HEK293 (cell line): Measurements from ENCODE around the gene SMARCD2.
A peak's percentile ranks its signal among the peaks of the same experiment; 100 is the strongest.

Source experiments
- IKZF3 ChIP-seq: fragments of 450-650 bp; IDR thresholded peaks from 2 replicates; pipeline ENCODE4 v1.5.0; 2018; ENCODE audit warnings: missing biosample characterization, mild to moderate bottlenecking, missing genetic modification characterization, moderate library complexity
- KLF1 ChIP-seq: fragments of 450-650 bp; formaldehyde crosslinking; IDR thresholded peaks from 2 replicates; pipeline ENCODE4 v1.5.1; 2016; ENCODE audit warnings: missing biosample characterization, missing genetic modification characterization
- OVOL3 ChIP-seq: fragments of 450-650 bp; formaldehyde crosslinking; IDR thresholded peaks from 2 replicates; pipeline ENCODE4 v1.5.1; 2016; ENCODE audit warnings: missing biosample characterization, missing genetic modification characterization
- PRDM10 ChIP-seq: fragments of 450-650 bp; formaldehyde crosslinking; IDR thresholded peaks from 2 replicates; pipeline ENCODE4 v1.5.1; 2016; ENCODE audit warnings: missing biosample characterization, missing genetic modification characterization
- PRDM4 ChIP-seq: fragments of 450-650 bp; formaldehyde crosslinking; IDR thresholded peaks from 2 replicates; pipeline ENCODE4 v1.5.1; 2017; ENCODE audit warnings: missing biosample characterization, missing genetic modification characterization
- SCRT2 ChIP-seq: fragments of 450-650 bp; formaldehyde crosslinking; IDR thresholded peaks from 2 replicates; pipeline ENCODE4 v1.5.1; 2016; ENCODE audit warnings: missing biosample characterization, missing genetic modification characterization
- SP7 ChIP-seq: fragments of 450-650 bp; formaldehyde crosslinking; IDR thresholded peaks from 2 replicates; pipeline ENCODE4 v1.5.1; 2016; ENCODE audit warnings: missing biosample characterization, missing genetic modification characterization
- YY2 ChIP-seq: fragments of 450-650 bp; formaldehyde crosslinking; IDR thresholded peaks from 2 replicates; pipeline ENCODE4 v1.5.1; 2016; ENCODE audit warnings: missing biosample characterization, missing genetic modification characterization
- ZBTB21 ChIP-seq: fragments of 450-650 bp; formaldehyde crosslinking; IDR thresholded peaks from 2 replicates; pipeline ENCODE4 v1.5.1; 2017; ENCODE audit warnings: missing biosample characterization, missing genetic modification characterization
- ZFP37 ChIP-seq: fragments of 450-650 bp; formaldehyde crosslinking; IDR thresholded peaks from 2 replicates; pipeline ENCODE4 v1.5.1; 2016; ENCODE audit warnings: missing biosample characterization, missing genetic modification characterization
- ZNF10 ChIP-seq: fragments of 450-650 bp; formaldehyde crosslinking; IDR thresholded peaks from 2 replicates; pipeline ENCODE4 v1.5.1; 2017; ENCODE audit warnings: missing biosample characterization, missing genetic modification characterization
- ZNF155 ChIP-seq: fragments of 450-650 bp; formaldehyde crosslinking; IDR thresholded peaks from 2 replicates; pipeline ENCODE4 v1.5.1; 2016; ENCODE audit warnings: missing biosample characterization, missing genetic modification characterization
- ZNF335 ChIP-seq: fragments of 450-650 bp; formaldehyde crosslinking; conservative IDR thresholded peaks from 2 replicates; pipeline ENCODE4 v1.5.1; 2016; ENCODE audit warnings: missing biosample characterization, missing genetic modification characterization
- ZNF560 ChIP-seq: fragments of 450-650 bp; formaldehyde crosslinking; IDR thresholded peaks from 2 replicates; pipeline ENCODE4 v1.5.1; 2017; ENCODE audit warnings: missing biosample characterization, missing genetic modification characterization, borderline replicate concordance
- ZNF623 ChIP-seq: fragments of 450-650 bp; formaldehyde crosslinking; IDR thresholded peaks from 2 replicates; pipeline ENCODE4 v1.5.1; 2016; ENCODE audit warnings: missing biosample characterization, missing genetic modification characterization
- ZNF624 ChIP-seq: fragments of 450-650 bp; formaldehyde crosslinking; IDR thresholded peaks from 2 replicates; pipeline ENCODE4 v1.5.1; 2017; ENCODE audit warnings: missing biosample characterization, missing genetic modification characterization
- ZNF629 ChIP-seq: fragments of 450-650 bp; formaldehyde crosslinking; IDR thresholded peaks from 2 replicates; pipeline ENCODE4 v1.5.1; 2017; ENCODE audit warnings: missing biosample characterization, missing genetic modification characterization
- ZNF645 ChIP-seq: fragments of 450-650 bp; formaldehyde crosslinking; IDR thresholded peaks from 2 replicates; pipeline ENCODE4; 2016; ENCODE audit warnings: missing biosample characterization, missing genetic modification characterization
- ZNF670 ChIP-seq: fragments of 450-650 bp; formaldehyde crosslinking; IDR thresholded peaks from 2 replicates; pipeline ENCODE4 v1.5.1; 2016; ENCODE audit warnings: missing biosample characterization, missing genetic modification characterization, low read depth
- ZNF76 ChIP-seq: fragments of 450-650 bp; formaldehyde crosslinking; IDR thresholded peaks from 2 replicates; pipeline ENCODE4; 2016; ENCODE audit warnings: low read depth, missing biosample characterization, missing genetic modification characterization, borderline replicate concordance
- ZNF792 ChIP-seq: fragments of 450-650 bp; formaldehyde crosslinking; IDR thresholded peaks from 2 replicates; pipeline ENCODE4 v1.5.1; 2016; ENCODE audit warnings: missing biosample characterization, missing genetic modification characterization
- TF ChIP-seq, protein P1 (sequence below): fragments of 450-650 bp; formaldehyde crosslinking; IDR thresholded peaks from 2 replicates; pipeline ENCODE4 v1.5.1; 2016; ENCODE audit warnings: missing biosample characterization, missing genetic modification characterization
- TF ChIP-seq, protein P2 (sequence below): fragments of 450-650 bp; formaldehyde crosslinking; conservative IDR thresholded peaks from 2 replicates; pipeline ENCODE4 v1.5.1; 2016; ENCODE audit warnings: low read depth, missing biosample characterization, missing genetic modification characterization
- TF ChIP-seq, protein P3 (sequence below): fragments of 450-650 bp; formaldehyde crosslinking; optimal IDR thresholded peaks from 2 replicates; pipeline ENCODE3; 2016; ENCODE audit warnings: missing biosample characterization, mild to moderate bottlenecking, missing genetic modification characterization

The SMARCD2 gene

GRCh38 chr17:63827002-63827800, 15.3 kb downstream of the SMARCD2 start, which contains the start of the genes FTSJ3 and PSMC5 (continued):
- peak; percentile 74; the same call in 1 of the 2 replicates for TF ChIP-seq PRDM10 (tag by site-specific recombination)
- TF ChIP-seq, protein P1, sequence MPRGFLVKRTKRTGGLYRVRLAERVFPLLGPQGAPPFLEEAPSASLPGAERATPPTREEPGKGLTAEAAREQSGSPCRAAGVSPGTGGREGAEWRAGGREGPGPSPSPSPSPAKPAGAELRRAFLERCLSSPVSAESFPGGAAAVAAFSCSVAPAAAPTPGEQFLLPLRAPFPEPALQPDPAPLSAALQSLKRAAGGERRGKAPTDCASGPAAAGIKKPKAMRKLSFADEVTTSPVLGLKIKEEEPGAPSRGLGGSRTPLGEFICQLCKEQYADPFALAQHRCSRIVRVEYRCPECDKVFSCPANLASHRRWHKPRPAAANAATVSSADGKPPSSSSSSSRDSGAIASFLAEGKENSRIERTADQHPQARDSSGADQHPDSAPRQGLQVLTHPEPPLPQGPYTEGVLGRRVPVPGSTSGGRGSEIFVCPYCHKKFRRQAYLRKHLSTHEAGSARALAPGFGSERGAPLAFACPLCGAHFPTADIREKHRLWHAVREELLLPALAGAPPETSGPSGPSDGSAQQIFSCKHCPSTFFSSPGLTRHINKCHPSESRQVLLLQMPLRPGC (tag by site-specific recombination): peak; percentile 41; the same call in 1 of the 2 replicates
- TF ChIP-seq KLF1 (tag by site-specific recombination): peak; percentile 30; the same call in 1 of the 2 replicates
- TF ChIP-seq ZBTB21: peak; percentile 85
- TF ChIP-seq ZFP37 (tag by site-specific recombination): peak; percentile 82
- no peak for TF ChIP-seq ZNF560 (tag by site-specific recombination)
- TF ChIP-seq ZNF623: peak; percentile 7; the same call in 1 of the 2 replicates
- TF ChIP-seq ZNF76 (tag by site-specific recombination): peak; percentile 88
- TF ChIP-seq YY2 (tag by site-specific recombination): peak; percentile 96
- TF ChIP-seq ZNF155 (tag by site-specific recombination): no peak
- TF ChIP-seq OVOL3 (tag by site-specific recombination): peak; percentile 48; the same call in 1 of the 2 replicates
- no peak for TF ChIP-seq ZNF792 (tag by site-specific recombination)
- TF ChIP-seq, protein P2, sequence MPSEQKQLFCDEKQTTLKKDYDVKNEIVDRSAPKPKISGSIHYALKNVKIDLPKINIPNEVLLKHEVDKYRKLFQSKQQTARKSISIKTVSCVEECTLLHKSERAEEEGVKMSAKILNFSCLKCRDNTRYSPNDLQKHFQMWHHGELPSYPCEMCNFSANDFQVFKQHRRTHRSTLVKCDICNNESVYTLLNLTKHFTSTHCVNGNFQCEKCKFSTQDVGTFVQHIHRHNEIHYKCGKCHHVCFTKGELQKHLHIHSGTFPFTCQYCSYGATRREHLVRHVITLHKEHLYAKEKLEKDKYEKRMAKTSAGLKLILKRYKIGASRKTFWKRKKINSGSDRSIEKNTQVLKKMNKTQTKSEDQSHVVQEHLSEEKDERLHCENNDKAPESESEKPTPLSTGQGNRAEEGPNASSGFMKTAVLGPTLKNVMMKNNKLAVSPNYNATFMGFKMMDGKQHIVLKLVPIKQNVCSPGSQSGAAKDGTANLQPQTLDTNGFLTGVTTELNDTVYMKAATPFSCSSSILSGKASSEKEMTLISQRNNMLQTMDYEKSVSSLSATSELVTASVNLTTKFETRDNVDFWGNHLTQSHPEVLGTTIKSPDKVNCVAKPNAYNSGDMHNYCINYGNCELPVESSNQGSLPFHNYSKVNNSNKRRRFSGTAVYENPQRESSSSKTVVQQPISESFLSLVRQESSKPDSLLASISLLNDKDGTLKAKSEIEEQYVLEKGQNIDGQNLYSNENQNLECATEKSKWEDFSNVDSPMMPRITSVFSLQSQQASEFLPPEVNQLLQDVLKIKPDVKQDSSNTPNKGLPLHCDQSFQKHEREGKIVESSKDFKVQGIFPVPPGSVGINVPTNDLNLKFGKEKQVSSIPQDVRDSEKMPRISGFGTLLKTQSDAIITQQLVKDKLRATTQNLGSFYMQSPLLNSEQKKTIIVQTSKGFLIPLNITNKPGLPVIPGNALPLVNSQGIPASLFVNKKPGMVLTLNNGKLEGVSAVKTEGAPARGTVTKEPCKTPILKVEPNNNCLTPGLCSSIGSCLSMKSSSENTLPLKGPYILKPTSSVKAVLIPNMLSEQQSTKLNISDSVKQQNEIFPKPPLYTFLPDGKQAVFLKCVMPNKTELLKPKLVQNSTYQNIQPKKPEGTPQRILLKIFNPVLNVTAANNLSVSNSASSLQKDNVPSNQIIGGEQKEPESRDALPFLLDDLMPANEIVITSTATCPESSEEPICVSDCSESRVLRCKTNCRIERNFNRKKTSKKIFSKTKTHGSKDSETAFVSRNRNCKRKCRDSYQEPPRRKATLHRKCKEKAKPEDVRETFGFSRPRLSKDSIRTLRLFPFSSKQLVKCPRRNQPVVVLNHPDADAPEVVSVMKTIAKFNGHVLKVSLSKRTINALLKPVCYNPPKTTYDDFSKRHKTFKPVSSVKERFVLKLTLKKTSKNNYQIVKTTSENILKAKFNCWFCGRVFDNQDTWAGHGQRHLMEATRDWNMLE (tag by site-specific recombination): peak; percentile 98
- no peak for TF ChIP-seq ZNF624 (tag by site-specific recombination)
- no peak for TF ChIP-seq ZNF10 (tag by site-specific recombination)
- TF ChIP-seq ZNF645 (tag by site-specific recombination): no peak
- TF ChIP-seq SCRT2: no peak
- peak; percentile 89 for TF ChIP-seq ZNF335 (tag by site-specific recombination)
- TF ChIP-seq SP7: peak; percentile 60; the same call in 1 of the 2 replicates
- no peak for TF ChIP-seq ZNF670 (tag by site-specific recombination)
- TF ChIP-seq, protein P3, sequence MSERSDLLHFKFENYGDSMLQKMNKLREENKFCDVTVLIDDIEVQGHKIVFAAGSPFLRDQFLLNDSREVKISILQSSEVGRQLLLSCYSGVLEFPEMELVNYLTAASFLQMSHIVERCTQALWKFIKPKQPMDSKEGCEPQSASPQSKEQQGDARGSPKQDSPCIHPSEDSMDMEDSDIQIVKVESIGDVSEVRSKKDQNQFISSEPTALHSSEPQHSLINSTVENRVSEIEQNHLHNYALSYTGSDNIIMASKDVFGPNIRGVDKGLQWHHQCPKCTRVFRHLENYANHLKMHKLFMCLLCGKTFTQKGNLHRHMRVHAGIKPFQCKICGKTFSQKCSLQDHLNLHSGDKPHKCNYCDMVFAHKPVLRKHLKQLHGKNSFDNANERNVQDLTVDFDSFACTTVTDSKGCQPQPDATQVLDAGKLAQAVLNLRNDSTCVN: peak; percentile 52
- peak; percentile 39; the same call in 1 of the 2 replicates for TF ChIP-seq IKZF3 (tag by site-specific recombination)
- peak; percentile 91 for TF ChIP-seq ZNF629 (tag by site-specific recombination)
- no peak for TF ChIP-seq PRDM4 (tag by site-specific recombination)
